Thyroid gland (tissue), 4 donors: ENCODE results near the gene CCL4. TPM values are rescaled to one million over a fixed set of nuclear protein-coding genes. Genes with fewer than 3 reads are reported as not detected.
"Not testable (repeated sequence)": the region's sequence is repeated elsewhere in the genome, so short reads cannot be mapped to it uniquely, and the experiment has no call there.

Experiments used
- DNase-seq, 2 donors: peaks; one replicate each; pipeline ENCODE4 v3.0.0-alpha.2; 2019
- H3K27ac ChIP-seq, 3 donors: fragments of 200-600 bp; sonication (generic); 1 replicate in 2 of 3; 2 replicates in 1 of 3; pipeline ENCODE4 v1.5.1; 2016 to 2019; ENCODE audit warnings: mild to moderate bottlenecking in 1 of 3, moderate library complexity in 1 of 3
- H3K27me3 ChIP-seq: fragments of 200-600 bp; sonication (generic); one replicate; pipeline ENCODE4 v1.5.1; 2019
- H3K36me3 ChIP-seq, 2 donors: fragments of 200-600 bp; sonication (generic); one replicate each; pipeline ENCODE4 v1.5.1; 2016 to 2019
- H3K4me1 ChIP-seq, 2 donors: fragments of 200-600 bp; sonication (generic); one replicate each; pipeline ENCODE4 v1.5.1; 2017 to 2019
- H3K4me3 ChIP-seq, 3 donors: fragments of 200-600 bp; sonication (generic); replicated peaks in 1 of 3; 1 replicate in 2 of 3; 2 replicates in 1 of 3; pipeline ENCODE4 v1.5.1; 2016; ENCODE audit warnings: mild to moderate bottlenecking in 1 of 3
- H3K9me3 ChIP-seq: fragments of 200-600 bp; sonication (generic); one replicate; pipeline ENCODE4 v1.5.1; 2017
- POLR2A ChIP-seq, 2 donors: fragments of 450-650 bp; IDR thresholded peaks; one replicate each; pipeline ENCODE4 v1.6.1; 2017; ENCODE audit warnings: antibody characterized with exemption in 2 of 2, mild to moderate bottlenecking in 2 of 2, moderate library complexity in 1 of 2
- WGBS, 2 donors: methylation state at CpG; one replicate each; pipeline ENCODE4 v1.1.5; 2017; 5-methylcytosine and 5-hydroxymethylcytosine counted together
- intact Hi-C: fragments of 100-400 bp; cut with DNase I; formaldehyde crosslinking; loops from one replicate; pipeline ENCODE4 v1.15.1; 2023
- total RNA-seq, 4 donors: library from RNA; depleted of rRNA; stranded (reverse); fragments of >200 nt; gene quantifications; one replicate each; pipeline ENCODE4 v1.2.3, GENCODE V29; 2016
- TF ChIP-seq, protein P1 (sequence below), 6 experiments: fragments of 200-600 bp in 3 of 6; fragments of 450-650 bp in 3 of 6; sonication (generic) in 3 of 6; IDR thresholded peaks; one replicate each; pipeline ENCODE4 v1.5.1; 2016 to 2019; ENCODE audit warnings: antibody characterized with exemption in 6 of 6, mild to moderate bottlenecking in 2 of 6, inconsistent platforms in 1 of 6, moderate library complexity in 1 of 6

Gene CCL4
- total RNA-seq, 4 donors from 2014 or later = 0.78 to 4.3 (median 2.7) TPM; not detected in 1

DNA sequence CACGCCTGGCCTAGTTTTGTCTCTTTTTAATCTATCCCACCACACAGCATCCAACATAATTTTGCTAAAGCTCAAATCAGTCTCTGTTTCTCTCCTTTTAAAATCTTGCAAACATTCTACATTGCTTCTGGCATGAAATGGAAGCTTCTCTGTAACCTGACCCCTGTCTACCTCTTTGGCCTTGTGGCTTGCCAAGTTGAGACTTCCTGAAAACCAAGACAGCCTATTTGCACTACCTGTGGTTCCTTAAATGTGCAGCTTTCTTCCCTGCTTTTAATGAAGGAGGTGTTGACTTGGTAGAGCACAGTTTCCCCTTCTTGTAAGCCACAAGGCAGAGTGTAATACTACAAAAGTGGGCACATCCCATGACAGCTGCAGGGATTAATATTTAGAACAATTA, 7.6 kb upstream of the CCL4 start:
- DNase-seq = no peak
- no peaks in the 10 kb centered on the region for H3K27me3 ChIP-seq
- 89 to 93% methylated on average over 1 of the region's 1 CpG for WGBS, 2 donors
- no peaks in the 10 kb centered on the region for H3K4me1 ChIP-seq
- H3K27ac ChIP-seq = no peak overlapping the region
- intact Hi-C loops = no loop called here
- H3K9me3 ChIP-seq = no peaks in the 10 kb centered on the region
- no peak overlapping the region for H3K4me3 ChIP-seq
- H3K36me3 ChIP-seq = no peaks in the 10 kb centered on the region
- TF ChIP-seq POLR2A (IDR thresholded peaks at IDR 0.05) = no peak
- TF ChIP-seq, protein P1, sequence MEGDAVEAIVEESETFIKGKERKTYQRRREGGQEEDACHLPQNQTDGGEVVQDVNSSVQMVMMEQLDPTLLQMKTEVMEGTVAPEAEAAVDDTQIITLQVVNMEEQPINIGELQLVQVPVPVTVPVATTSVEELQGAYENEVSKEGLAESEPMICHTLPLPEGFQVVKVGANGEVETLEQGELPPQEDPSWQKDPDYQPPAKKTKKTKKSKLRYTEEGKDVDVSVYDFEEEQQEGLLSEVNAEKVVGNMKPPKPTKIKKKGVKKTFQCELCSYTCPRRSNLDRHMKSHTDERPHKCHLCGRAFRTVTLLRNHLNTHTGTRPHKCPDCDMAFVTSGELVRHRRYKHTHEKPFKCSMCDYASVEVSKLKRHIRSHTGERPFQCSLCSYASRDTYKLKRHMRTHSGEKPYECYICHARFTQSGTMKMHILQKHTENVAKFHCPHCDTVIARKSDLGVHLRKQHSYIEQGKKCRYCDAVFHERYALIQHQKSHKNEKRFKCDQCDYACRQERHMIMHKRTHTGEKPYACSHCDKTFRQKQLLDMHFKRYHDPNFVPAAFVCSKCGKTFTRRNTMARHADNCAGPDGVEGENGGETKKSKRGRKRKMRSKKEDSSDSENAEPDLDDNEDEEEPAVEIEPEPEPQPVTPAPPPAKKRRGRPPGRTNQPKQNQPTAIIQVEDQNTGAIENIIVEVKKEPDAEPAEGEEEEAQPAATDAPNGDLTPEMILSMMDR (IDR thresholded peaks at IDR 0.05) = no peak

DNA sequence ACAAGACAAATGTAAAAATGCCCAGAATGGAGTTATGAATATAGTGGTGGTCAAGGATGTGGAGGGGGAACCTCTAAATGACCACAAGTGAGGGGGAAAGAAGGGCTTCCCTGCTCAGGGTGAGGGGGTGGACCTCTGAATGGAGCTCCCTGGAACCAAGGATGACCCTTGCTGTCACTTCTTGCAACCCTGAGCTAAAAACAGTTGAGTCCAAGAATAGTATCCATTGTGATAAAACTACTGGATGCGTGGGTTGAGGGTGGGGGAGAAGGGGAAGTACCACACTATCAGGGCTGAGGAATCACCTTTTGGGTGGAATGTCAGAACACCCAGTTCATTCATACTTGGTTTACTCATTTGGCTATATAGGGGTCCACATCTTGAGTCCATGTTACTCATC, 4.6 kb upstream of the CCL4 start:
- H3K9me3 ChIP-seq, H3K27me3 ChIP-seq, H3K36me3 ChIP-seq, H3K27ac ChIP-seq, intact Hi-C loops, H3K4me3 ChIP-seq, H3K4me1 ChIP-seq, DNase-seq: not testable (repeated sequence)
- WGBS, 2 donors = 86 to 92% methylated on average over 1 of the region's 1 CpG

DNA sequence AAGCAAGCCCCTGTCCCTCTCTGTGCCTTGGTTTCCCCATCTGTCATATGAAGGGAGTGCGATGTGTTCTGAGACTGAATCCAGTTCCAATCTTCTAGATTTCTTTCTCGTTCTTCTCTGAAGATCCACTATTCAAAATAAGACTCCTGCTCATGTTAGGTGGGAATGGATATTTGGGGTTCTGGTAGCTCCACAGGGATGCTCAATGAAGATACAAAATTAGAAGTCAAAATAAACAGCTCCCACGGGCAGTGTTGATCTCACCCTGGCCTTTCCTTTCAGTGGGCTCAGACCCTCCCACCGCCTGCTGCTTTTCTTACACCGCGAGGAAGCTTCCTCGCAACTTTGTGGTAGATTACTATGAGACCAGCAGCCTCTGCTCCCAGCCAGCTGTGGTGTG, 619 bp downstream of the CCL4 start:
- DNase-seq, H3K27me3 ChIP-seq, H3K4me3 ChIP-seq, H3K4me1 ChIP-seq, H3K9me3 ChIP-seq, intact Hi-C loops, H3K27ac ChIP-seq, H3K36me3 ChIP-seq: not testable (repeated sequence)
- WGBS, 2 donors = 62 to 70% methylated on average over 7 of the region's 7 CpGs

DNA sequence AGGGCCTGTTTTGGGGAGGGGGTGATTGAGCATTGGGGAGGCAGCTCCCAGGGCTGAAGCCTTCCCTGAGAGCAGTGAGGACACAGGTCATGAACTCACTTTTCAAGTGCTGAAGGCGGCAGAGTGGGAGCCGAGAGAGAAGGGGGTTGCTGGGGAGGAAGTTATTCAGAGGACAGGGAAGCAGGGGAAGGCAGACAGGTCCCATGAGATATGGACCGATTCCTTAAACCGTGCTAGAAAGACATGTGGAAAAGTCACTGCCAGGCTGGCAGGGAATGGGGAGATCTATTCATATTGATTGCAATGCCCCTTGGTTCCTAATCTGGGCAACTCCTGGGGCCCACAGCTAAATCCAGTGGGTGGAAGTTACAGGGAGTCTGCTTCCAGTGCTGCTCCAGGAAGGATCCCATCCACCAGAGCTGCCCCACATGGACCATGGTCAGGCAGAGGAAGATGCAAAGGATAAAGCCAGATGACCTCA, 1.1 kb downstream of the CCL4 start:
- WGBS, 2 donors = 33 to 35% methylated on average over 4 of the region's 4 CpGs
- intact Hi-C loops = no loop called here

DNA sequence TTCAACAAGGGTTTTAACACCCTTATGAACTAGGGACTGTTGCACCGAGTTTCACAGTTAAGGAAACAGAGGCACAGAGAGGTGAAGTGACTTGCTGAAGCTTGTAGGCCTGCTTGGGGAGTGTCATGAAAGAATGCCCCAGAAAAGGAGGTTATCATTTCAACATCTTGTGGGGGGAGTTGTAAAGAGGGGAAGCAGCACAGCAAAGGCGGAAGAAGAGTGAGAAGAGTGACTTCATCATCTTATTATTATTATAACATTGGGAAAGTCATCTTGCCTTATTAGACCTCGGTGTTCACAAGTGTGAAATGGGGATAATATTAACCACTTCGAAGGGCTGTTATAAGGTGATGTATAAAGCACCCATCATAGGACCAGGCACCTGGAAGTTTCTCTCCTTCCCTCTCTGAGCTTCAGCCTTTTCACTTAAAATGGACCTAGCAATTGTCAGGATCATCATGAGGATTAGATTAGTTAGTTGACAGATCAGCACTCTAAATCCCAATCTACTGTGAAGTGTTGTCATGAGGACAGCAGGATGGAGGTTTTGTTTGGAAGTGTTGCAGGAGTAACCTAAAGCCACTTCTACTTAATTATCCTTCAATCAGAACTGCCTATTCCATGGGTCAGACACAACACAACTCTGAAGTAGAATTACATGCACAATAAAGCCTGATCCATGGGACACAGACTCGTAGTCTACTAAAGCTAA, 2.3 kb downstream of the CCL4 start:
- H3K4me1 ChIP-seq = no peaks in the 10 kb centered on the region
- H3K4me3 ChIP-seq = no peak overlapping the region
- H3K27me3 ChIP-seq = no peaks in the 10 kb centered on the region
- no peak for DNase-seq
- 83 to 89% methylated on average over 5 of the region's 5 CpGs for WGBS, 2 donors
- intact Hi-C loops = no loop called here
- TF ChIP-seq, protein P1 (IDR thresholded peaks at IDR 0.05) = no peak
- no peak for TF ChIP-seq POLR2A (IDR thresholded peaks at IDR 0.05)
- H3K9me3 ChIP-seq = no peaks in the 10 kb centered on the region
- no peaks in the 10 kb centered on the region for H3K36me3 ChIP-seq
- no peak overlapping the region for H3K27ac ChIP-seq

More for the DNA sequence above, 1.1 kb downstream of the CCL4 start:
- DNase-seq = no peak
- Histone ChIP-seq H3K9me3 (no peaks in the 10 kb centered on the region), H3K36me3 (no peaks in the 10 kb centered on the region), H3K4me3 (no peak overlapping the region), H3K27ac (no peak overlapping the region), H3K4me1 (no peaks in the 10 kb centered on the region), H3K27me3 (no peaks in the 10 kb centered on the region)
- no peak for TF ChIP-seq POLR2A (IDR thresholded peaks at IDR 0.05)
- TF ChIP-seq, protein P1 (IDR thresholded peaks at IDR 0.05) = no peak

DNA sequence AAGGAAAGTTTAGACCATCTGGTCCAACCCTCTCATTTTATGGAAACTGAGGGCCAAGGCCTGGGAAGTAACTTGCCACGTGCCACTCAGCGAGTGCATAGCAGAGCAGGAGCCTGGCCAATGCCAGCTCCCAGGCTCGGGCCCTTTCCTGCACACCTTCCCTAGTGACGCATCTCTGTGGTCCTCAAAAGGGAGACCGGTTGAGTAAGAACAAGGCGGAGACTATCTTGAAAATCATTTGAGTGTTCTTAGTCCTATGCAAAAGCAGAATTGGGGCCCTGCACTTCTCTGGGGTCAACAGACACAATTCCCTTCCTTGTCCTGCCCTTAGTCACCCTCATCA, 2.8 kb downstream of the CCL4 start:
- TF ChIP-seq, protein P1 (IDR thresholded peaks at IDR 0.05) = no peak
- TF ChIP-seq POLR2A (IDR thresholded peaks at IDR 0.05) = no peak
- intact Hi-C loops = no loop called here
- H3K4me1 ChIP-seq = no peaks in the 10 kb centered on the region
- H3K9me3 ChIP-seq = no peaks in the 10 kb centered on the region
- no peak overlapping the region for H3K4me3 ChIP-seq
- no peak for DNase-seq
- H3K27me3 ChIP-seq = no peaks in the 10 kb centered on the region
- H3K27ac ChIP-seq = no peak overlapping the region
- WGBS, 2 donors = 81 to 91% methylated on average over 5 to 6 of the region's 6 CpGs
- H3K36me3 ChIP-seq = no peaks in the 10 kb centered on the region
